GM21723 (cell line): ENCODE results near the gene TNNT3.

ENCODE experiments used
- ATAC-seq: cut with Tn5 transposase; IDR thresholded peaks from one replicate; pipeline ENCODE4 v1.9.1; 2021; ENCODE audit warnings: mild to moderate bottlenecking, moderate library complexity; ENCODE audit not compliant: unreplicated experiment

Gene TNNT3

GRCh38 chr11:1982873-1983600, 63.5 kb downstream of the TNNT3 start:
- ATAC-seq = no peak

- no peak for ATAC-seq
Measured at GRCh38 chr11:1983601-1983961, 64.1 kb downstream of the TNNT3 start.

DNA sequence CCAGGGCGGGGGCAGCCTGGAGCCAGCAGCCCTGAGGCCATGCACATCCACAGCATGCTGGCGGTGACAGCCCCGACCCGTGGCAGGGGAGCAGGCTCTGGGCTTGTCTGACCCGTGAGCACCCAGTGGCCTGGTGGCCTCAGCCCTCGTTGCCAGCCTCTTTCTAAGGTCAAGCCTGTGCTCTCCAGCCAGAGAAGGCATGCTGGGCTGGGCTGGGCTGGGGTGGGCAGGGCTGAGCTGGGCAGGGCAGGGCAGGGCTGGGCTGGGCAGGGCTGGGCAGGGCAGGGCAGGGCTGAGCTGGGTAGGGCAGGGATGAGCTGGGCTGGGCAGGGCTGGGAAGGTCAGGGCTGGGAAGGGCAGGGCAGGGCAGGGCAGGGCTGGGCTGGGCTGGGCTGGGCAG, 67.5 kb downstream of the TNNT3 start:
- ATAC-seq = no peak

- no peak for ATAC-seq
Measured at GRCh38 chr11:1988174-1988573, 68.7 kb downstream of the TNNT3 start.
